SK-N-SH treated with all-trans-retinoic acid at 6 μM for 48 hours (cell line): ENCODE results near the gene NT5C3A.

Source experiments
- ATAC-seq: fragments of 200-7000 bp; cut with Tn5 transposase; 3 replicates; pipeline ENCODE4 v1.9.1; 2020; ENCODE audit warnings: mild to moderate bottlenecking, moderate library complexity
- ARNTL ChIP-seq: fragments of 450-650 bp; formaldehyde crosslinking; IDR thresholded peaks from 2 replicates; pipeline ENCODE4 v1.5.0; 2020; ENCODE audit warnings: low read depth, mild to moderate bottlenecking, moderate library complexity, borderline replicate concordance
- BACH2 ChIP-seq: fragments of 250-450 bp; sonication (Bioruptor Pico); IDR thresholded peaks from 2 replicates; pipeline ENCODE4 v1.9.0; 2021; ENCODE audit warnings: mild to moderate bottlenecking, borderline replicate concordance
- CSDC2 ChIP-seq: fragments of 250-450 bp; sonication (Bioruptor Pico); IDR thresholded peaks from 2 replicates; pipeline ENCODE4 v1.5.0; 2020; ENCODE audit warnings: mild to moderate bottlenecking, moderate library complexity
- ESRRG ChIP-seq: fragments of 250-450 bp; sonication (Bioruptor Pico); IDR thresholded peaks from 2 replicates; pipeline ENCODE4 v1.6.1; 2021; ENCODE audit warnings: mild to moderate bottlenecking
- GLIS3 ChIP-seq: fragments of 250-450 bp; sonication (Bioruptor Pico); IDR thresholded peaks from 2 replicates; pipeline ENCODE4 v1.5.0; 2020; ENCODE audit warnings: mild to moderate bottlenecking, moderate library complexity
- ISL1 ChIP-seq: fragments of 250-450 bp; sonication (Bioruptor Pico); IDR thresholded peaks from 2 replicates; pipeline ENCODE4 v2.1.2; 2022; ENCODE audit warnings: mild to moderate bottlenecking, moderate library complexity
- OSR1 ChIP-seq: fragments of 250-450 bp; sonication (Bioruptor Pico); IDR thresholded peaks from 2 replicates; pipeline ENCODE4 v1.8.0; 2022; ENCODE audit warnings: moderate library complexity, mild to moderate bottlenecking, inconsistent platforms
- PPARA ChIP-seq: fragments of 250-450 bp; sonication (Bioruptor Pico); IDR thresholded peaks from 2 replicates; pipeline ENCODE4 v1.5.0; 2020; ENCODE audit warnings: mild to moderate bottlenecking, borderline replicate concordance
- RARB ChIP-seq: fragments of 250-450 bp; sonication (Bioruptor Pico); IDR thresholded peaks from 2 replicates; pipeline ENCODE4 v1.8.0; 2021; ENCODE audit warnings: mild to moderate bottlenecking, moderate library complexity
- SNAI2 ChIP-seq: fragments of 250-450 bp; sonication (Bioruptor Pico); IDR thresholded peaks from 2 replicates; pipeline ENCODE4 v1.5.0; 2020; ENCODE audit warnings: mild to moderate bottlenecking, moderate library complexity
- TOX ChIP-seq: fragments of 250-450 bp; sonication (Bioruptor Pico); IDR thresholded peaks from 2 replicates; pipeline ENCODE4 v1.8.0; 2021; ENCODE audit warnings: mild to moderate bottlenecking, moderate library complexity, borderline replicate concordance
- ZC3H10 ChIP-seq: fragments of 250-450 bp; sonication (Bioruptor Pico); IDR thresholded peaks from 2 replicates; pipeline ENCODE4 v1.5.1; 2021; ENCODE audit warnings: mild to moderate bottlenecking, moderate library complexity
- ZFP3 ChIP-seq: fragments of 250-450 bp; sonication (Bioruptor Pico); IDR thresholded peaks from 2 replicates; pipeline ENCODE4 v1.5.0; 2020; ENCODE audit warnings: mild to moderate bottlenecking, moderate library complexity
- ZFP30 ChIP-seq: fragments of 450-650 bp; formaldehyde crosslinking; IDR thresholded peaks from 2 replicates; pipeline ENCODE4 v1.5.0; 2022; ENCODE audit warnings: mild to moderate bottlenecking, moderate library complexity
- ZNF565 ChIP-seq: fragments of 450-650 bp; formaldehyde crosslinking; conservative IDR thresholded peaks from 2 replicates; pipeline ENCODE4 v1.5.0; 2020; ENCODE audit warnings: low read depth, mild to moderate bottlenecking, moderate library complexity
- ZNF70 ChIP-seq: fragments of 450-650 bp; formaldehyde crosslinking; IDR thresholded peaks from 2 replicates; pipeline ENCODE4 v1.5.0; 2020; ENCODE audit warnings: mild to moderate bottlenecking, moderate library complexity
- ZNF8 ChIP-seq: fragments of 450-650 bp; formaldehyde crosslinking; IDR thresholded peaks from 2 replicates; pipeline ENCODE4 v1.5.0; 2020; ENCODE audit warnings: mild to moderate bottlenecking, moderate library complexity
- TF ChIP-seq, protein P1 (sequence below): fragments of 250-450 bp; sonication (Bioruptor Pico); IDR thresholded peaks from 2 replicates; pipeline ENCODE4 v1.5.1; 2021; ENCODE audit warnings: mild to moderate bottlenecking, moderate library complexity
- TF ChIP-seq, protein P2 (sequence below): fragments of 250-450 bp; sonication (Bioruptor Pico); IDR thresholded peaks from 2 replicates; pipeline ENCODE4 v1.8.0; 2021; ENCODE audit warnings: low read depth, mild to moderate bottlenecking, moderate library complexity, borderline replicate concordance
- TF ChIP-seq, protein P3 (sequence below): fragments of 250-450 bp; sonication (Bioruptor Pico); IDR thresholded peaks from 2 replicates; pipeline ENCODE4 v1.5.0; 2020; ENCODE audit warnings: mild to moderate bottlenecking, moderate library complexity
- TF ChIP-seq, protein P4 (sequence below): fragments of 250-450 bp; sonication (Bioruptor Pico); IDR thresholded peaks from 2 replicates; pipeline ENCODE4 v1.5.1; 2020; ENCODE audit warnings: low read depth, mild to moderate bottlenecking, moderate library complexity
- TF ChIP-seq, protein P5 (sequence below): fragments of 250-450 bp; sonication (Bioruptor Pico); IDR thresholded peaks from 2 replicates; pipeline ENCODE4 v1.8.0; 2020; ENCODE audit warnings: mild to moderate bottlenecking, moderate library complexity, borderline replicate concordance

Gene NT5C3A

DNA sequence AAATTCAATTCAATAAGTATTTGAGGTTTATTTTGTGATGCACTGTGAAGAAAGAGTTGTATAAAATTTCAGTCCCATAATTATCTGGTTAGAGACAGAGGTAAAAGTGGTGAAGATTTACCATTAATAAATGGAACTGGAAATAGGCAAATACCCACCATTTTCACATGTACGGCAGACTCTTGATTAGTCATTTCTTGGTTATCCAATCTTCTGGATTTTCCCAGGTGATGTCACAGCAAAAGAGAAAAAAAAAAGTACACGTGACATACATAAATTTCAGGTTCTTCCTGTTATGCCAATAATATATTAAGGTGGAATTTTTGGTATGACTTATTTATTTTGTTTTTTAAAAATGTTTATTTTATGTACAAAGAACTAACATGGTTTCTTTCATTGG, 26.8 kb downstream of the NT5C3A start:
- TF ChIP-seq ZC3H10 (CRISPR knock-in tag): no peak
- no peak for TF ChIP-seq PPARA (CRISPR knock-in tag)
- TF ChIP-seq GLIS3: no peak
- no peak for TF ChIP-seq ARNTL
- no peak for TF ChIP-seq TOX (CRISPR knock-in tag)
- no peak for TF ChIP-seq OSR1 (CRISPR knock-in tag)
- no peak for TF ChIP-seq ZFP3
- TF ChIP-seq ZNF8: no peak
- no peak for TF ChIP-seq ESRRG
- TF ChIP-seq, protein P1, sequence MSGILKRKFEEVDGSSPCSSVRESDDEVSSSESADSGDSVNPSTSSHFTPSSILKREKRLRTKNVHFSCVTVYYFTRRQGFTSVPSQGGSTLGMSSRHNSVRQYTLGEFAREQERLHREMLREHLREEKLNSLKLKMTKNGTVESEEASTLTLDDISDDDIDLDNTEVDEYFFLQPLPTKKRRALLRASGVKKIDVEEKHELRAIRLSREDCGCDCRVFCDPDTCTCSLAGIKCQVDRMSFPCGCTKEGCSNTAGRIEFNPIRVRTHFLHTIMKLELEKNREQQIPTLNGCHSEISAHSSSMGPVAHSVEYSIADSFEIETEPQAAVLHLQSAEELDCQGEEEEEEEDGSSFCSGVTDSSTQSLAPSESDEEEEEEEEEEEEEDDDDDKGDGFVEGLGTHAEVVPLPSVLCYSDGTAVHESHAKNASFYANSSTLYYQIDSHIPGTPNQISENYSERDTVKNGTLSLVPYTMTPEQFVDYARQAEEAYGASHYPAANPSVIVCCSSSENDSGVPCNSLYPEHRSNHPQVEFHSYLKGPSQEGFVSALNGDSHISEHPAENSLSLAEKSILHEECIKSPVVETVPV: no peak
- no peak for TF ChIP-seq CSDC2
- TF ChIP-seq, protein P2, sequence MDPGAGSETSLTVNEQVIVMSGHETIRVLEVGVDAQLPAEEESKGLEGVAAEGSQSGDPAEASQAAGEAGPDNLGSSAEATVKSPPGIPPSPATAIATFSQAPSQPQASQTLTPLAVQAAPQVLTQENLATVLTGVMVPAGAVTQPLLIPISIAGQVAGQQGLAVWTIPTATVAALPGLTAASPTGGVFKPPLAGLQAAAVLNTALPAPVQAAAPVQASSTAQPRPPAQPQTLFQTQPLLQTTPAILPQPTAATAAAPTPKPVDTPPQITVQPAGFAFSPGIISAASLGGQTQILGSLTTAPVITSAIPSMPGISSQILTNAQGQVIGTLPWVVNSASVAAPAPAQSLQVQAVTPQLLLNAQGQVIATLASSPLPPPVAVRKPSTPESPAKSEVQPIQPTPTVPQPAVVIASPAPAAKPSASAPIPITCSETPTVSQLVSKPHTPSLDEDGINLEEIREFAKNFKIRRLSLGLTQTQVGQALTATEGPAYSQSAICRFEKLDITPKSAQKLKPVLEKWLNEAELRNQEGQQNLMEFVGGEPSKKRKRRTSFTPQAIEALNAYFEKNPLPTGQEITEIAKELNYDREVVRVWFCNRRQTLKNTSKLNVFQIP (CRISPR knock-in tag): no peak
- no peak for ATAC-seq

DNA sequence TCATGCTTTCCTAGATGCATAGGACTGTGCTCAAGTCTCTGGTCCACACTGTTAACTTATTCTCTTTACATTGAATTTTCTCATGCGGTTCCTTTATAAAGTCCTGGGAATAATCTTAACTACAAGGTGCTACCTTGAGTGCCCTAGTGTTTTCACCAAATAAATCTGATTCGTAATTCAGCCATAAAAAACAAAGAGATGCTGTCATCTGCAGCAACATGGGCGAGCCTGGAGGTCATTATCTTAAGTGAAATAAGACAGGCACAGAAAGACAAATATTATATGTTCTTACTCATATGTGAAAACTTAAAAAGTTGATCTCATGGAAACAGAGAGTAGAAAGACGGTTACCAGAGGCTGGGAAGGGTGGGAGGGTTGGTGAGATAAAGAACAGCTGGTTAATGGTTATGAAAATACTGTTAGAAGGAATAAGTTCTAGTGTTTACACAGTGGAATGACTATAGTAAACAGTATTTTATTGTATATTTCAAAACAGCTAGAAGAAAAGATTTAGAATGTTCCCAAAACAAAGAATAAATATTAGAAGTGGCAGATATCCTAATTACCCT, 38.3 kb downstream of the NT5C3A start:
- no peak for ATAC-seq
- TF ChIP-seq PPARA (CRISPR knock-in tag): no peak
- TF ChIP-seq ZNF8: no peak
- TF ChIP-seq, protein P3, sequence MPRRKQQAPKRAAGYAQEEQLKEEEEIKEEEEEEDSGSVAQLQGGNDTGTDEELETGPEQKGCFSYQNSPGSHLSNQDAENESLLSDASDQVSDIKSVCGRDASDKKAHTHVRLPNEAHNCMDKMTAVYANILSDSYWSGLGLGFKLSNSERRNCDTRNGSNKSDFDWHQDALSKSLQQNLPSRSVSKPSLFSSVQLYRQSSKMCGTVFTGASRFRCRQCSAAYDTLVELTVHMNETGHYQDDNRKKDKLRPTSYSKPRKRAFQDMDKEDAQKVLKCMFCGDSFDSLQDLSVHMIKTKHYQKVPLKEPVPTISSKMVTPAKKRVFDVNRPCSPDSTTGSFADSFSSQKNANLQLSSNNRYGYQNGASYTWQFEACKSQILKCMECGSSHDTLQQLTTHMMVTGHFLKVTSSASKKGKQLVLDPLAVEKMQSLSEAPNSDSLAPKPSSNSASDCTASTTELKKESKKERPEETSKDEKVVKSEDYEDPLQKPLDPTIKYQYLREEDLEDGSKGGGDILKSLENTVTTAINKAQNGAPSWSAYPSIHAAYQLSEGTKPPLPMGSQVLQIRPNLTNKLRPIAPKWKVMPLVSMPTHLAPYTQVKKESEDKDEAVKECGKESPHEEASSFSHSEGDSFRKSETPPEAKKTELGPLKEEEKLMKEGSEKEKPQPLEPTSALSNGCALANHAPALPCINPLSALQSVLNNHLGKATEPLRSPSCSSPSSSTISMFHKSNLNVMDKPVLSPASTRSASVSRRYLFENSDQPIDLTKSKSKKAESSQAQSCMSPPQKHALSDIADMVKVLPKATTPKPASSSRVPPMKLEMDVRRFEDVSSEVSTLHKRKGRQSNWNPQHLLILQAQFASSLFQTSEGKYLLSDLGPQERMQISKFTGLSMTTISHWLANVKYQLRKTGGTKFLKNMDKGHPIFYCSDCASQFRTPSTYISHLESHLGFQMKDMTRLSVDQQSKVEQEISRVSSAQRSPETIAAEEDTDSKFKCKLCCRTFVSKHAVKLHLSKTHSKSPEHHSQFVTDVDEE: no peak
- no peak for TF ChIP-seq OSR1 (CRISPR knock-in tag)
- no peak for TF ChIP-seq ZFP3
- TF ChIP-seq ZNF70 (CRISPR knock-in tag): no peak
- TF ChIP-seq ARNTL: no peak
- TF ChIP-seq, protein P4, sequence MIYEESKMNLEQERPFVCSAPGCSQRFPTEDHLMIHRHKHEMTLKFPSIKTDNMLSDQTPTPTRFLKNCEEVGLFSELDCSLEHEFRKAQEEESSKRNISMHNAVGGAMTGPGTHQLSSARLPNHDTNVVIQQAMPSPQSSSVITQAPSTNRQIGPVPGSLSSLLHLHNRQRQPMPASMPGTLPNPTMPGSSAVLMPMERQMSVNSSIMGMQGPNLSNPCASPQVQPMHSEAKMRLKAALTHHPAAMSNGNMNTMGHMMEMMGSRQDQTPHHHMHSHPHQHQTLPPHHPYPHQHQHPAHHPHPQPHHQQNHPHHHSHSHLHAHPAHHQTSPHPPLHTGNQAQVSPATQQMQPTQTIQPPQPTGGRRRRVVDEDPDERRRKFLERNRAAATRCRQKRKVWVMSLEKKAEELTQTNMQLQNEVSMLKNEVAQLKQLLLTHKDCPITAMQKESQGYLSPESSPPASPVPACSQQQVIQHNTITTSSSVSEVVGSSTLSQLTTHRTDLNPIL (CRISPR knock-in tag): no peak
- TF ChIP-seq GLIS3: no peak
- TF ChIP-seq, protein P1: no peak
- no peak for TF ChIP-seq ISL1 (CRISPR knock-in tag)
- TF ChIP-seq, protein P2 (CRISPR knock-in tag): no peak
- TF ChIP-seq ZNF565 (CRISPR knock-in tag): no peak
- TF ChIP-seq, protein P5, sequence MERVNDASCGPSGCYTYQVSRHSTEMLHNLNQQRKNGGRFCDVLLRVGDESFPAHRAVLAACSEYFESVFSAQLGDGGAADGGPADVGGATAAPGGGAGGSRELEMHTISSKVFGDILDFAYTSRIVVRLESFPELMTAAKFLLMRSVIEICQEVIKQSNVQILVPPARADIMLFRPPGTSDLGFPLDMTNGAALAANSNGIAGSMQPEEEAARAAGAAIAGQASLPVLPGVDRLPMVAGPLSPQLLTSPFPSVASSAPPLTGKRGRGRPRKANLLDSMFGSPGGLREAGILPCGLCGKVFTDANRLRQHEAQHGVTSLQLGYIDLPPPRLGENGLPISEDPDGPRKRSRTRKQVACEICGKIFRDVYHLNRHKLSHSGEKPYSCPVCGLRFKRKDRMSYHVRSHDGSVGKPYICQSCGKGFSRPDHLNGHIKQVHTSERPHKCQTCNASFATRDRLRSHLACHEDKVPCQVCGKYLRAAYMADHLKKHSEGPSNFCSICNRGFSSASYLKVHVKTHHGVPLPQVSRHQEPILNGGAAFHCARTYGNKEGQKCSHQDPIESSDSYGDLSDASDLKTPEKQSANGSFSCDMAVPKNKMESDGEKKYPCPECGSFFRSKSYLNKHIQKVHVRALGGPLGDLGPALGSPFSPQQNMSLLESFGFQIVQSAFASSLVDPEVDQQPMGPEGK (CRISPR knock-in tag): no peak
- no peak for TF ChIP-seq BACH2
- no peak for TF ChIP-seq ESRRG
- no peak for TF ChIP-seq SNAI2
- TF ChIP-seq RARB (CRISPR knock-in tag): no peak
- no peak for TF ChIP-seq ZFP30
- no peak for TF ChIP-seq TOX (CRISPR knock-in tag)
